K562 (cell line): ENCODE results near the gene SORCS1. TPM values are rescaled to one million over a fixed set of nuclear protein-coding genes. Genes with fewer than 3 reads are reported as not detected.

Experiments used
- ATAC-seq: fragments of 200-7000 bp; cut with Tn5 transposase; 3 replicates; pipeline ENCODE4 v1.9.1; 2020; ENCODE audit warnings: moderate library complexity
- BruUV-seq: library from RNA; stranded (reverse); fragments of 400-500 nt; replicated peaks from 2 replicates; lab custom pipeline; 2021; lab: Mats Ljungman, UMichigan
- CTCF ChIA-PET: fragments of 300-600 bp; formaldehyde crosslinking; extraction: SDS; loops from one replicate; lab custom pipeline; 2021; ENCODE audit warnings: low intra/inter-chr PET ratio; lab: Yijun Ruan, JAX
- POLR2A ChIA-PET: fragments of 300-600, 350-650 bp; sonication (Branson Sonifier 250); formaldehyde crosslinking; extraction: SDS; loops from one replicate; lab custom pipeline; 2021; ENCODE audit warnings: antibody characterized with exemption, inconsistent platforms; lab: Yijun Ruan, JAX
- DNase-seq, 4 experiments: peaks; one replicate each; pipeline versions ENCODE4 v3.0.0 to v3.0.0-alpha.2; 2011 to 2018; ENCODE audit warnings: low spot score in 3 of 4, mixed read lengths in 3 of 4; ENCODE audit errors: extremely low read depth in 1 of 4
- FAIRE-seq: peaks from 2 replicates; lab custom pipeline; 2011; peaks lifted over from hg19 to GRCh38; lab: Jason Lieb, UNC
- H2AFZ ChIP-seq: 2 replicates; pipeline ENCODE4 v1.6.0; 2011; ENCODE audit warnings: low read depth, low read length, control low read depth, inconsistent platforms
- H3K27ac ChIP-seq: fragments of 200-600 bp; 3 replicates; pipeline ENCODE4 v1.8.0; 2011; ENCODE audit warnings: low read depth, mild to moderate bottlenecking, control low read depth, inconsistent platforms, low read length, moderate library complexity, mixed read lengths; ENCODE audit errors: extremely low read depth
- H3K27me3 ChIP-seq, 2 experiments: fragments of 300-600 bp in 1 of 2; 2 replicates in 1 of 2; 3 replicates in 1 of 2; pipeline versions ENCODE4 v1.6.0 to v1.8.0; 2011; ENCODE audit warnings: inconsistent platforms in 2 of 2, low read length in 2 of 2, mild to moderate bottlenecking in 1 of 2, mixed read lengths in 1 of 2, moderate library complexity in 1 of 2; ENCODE audit not compliant: control insufficient read depth in 2 of 2, insufficient read depth in 2 of 2
- H3K36me3 ChIP-seq: fragments of 300-600 bp; 3 replicates; pipeline ENCODE4 v1.8.0; 2011; ENCODE audit warnings: mild to moderate bottlenecking, low read length, inconsistent platforms; ENCODE audit not compliant: control insufficient read depth, insufficient read depth
- H3K4me1 ChIP-seq, 2 experiments: fragments of 200-600 bp in 1 of 2; replicated peaks in 1 of 2; 2 replicates in 1 of 2; 3 replicates in 1 of 2; pipeline versions ENCODE4 v1.5.1 to v1.8.0; 2011; ENCODE audit warnings: inconsistent platforms in 2 of 2, low read length in 2 of 2, mild to moderate bottlenecking in 1 of 2, mixed read lengths in 1 of 2, moderate library complexity in 1 of 2; ENCODE audit not compliant: control insufficient read depth in 2 of 2, insufficient read depth in 2 of 2
- H3K4me2 ChIP-seq: 2 replicates; pipeline ENCODE4 v1.6.1; 2011; ENCODE audit warnings: low read length, control low read depth, inconsistent platforms, mixed read lengths; ENCODE audit not compliant: insufficient read depth
- H3K4me3 ChIP-seq: fragments of 200-600 bp; sonication (generic), shearing (Covaris generic); 2 replicates; pipeline ENCODE4 v1.5.1; 2016; ENCODE audit warnings: control low read depth, inconsistent platforms
- H3K79me2 ChIP-seq: fragments of 200-600 bp; 3 replicates; pipeline ENCODE4 v1.8.0; 2011; ENCODE audit warnings: low read length, inconsistent platforms; ENCODE audit not compliant: control insufficient read depth, insufficient read depth
- H3K9ac ChIP-seq, 2 experiments: 2 replicates each; pipeline versions ENCODE4 v1.6.0 to v1.6.1; 2011; ENCODE audit warnings: low read depth in 2 of 2, low read length in 2 of 2, control low read depth in 1 of 2, inconsistent platforms in 1 of 2, mild to moderate bottlenecking in 1 of 2, mixed read lengths in 1 of 2; ENCODE audit not compliant: insufficient read depth in 1 of 2
- H3K9me1 ChIP-seq: one replicate; pipeline ENCODE4 v1.6.0; 2011; ENCODE audit warnings: inconsistent platforms, mild to moderate bottlenecking, low read length, moderate library complexity; ENCODE audit not compliant: control insufficient read depth, insufficient read depth
- H3K9me3 ChIP-seq: replicated peaks from 2 replicates; pipeline ENCODE4 v1.5.1; 2011; ENCODE audit warnings: low read depth, low read length, inconsistent platforms; ENCODE audit not compliant: control insufficient read depth, insufficient read depth
- H4K20me1 ChIP-seq: replicated peaks from 2 replicates; pipeline ENCODE4 v1.6.1; 2011; ENCODE audit warnings: low read length, inconsistent platforms, mixed read lengths; ENCODE audit not compliant: control insufficient read depth, insufficient read depth
- CBX5 ChIP-seq: IDR thresholded peaks from 2 replicates; pipeline ENCODE4 v1.6.1; 2014; ENCODE audit warnings: low read depth, borderline replicate concordance
- DDX20 ChIP-seq: fragments of 450-650 bp; IDR thresholded peaks from 2 replicates; pipeline ENCODE4 v1.6.1; 2016; ENCODE audit warnings: missing genetic modification characterization, low read depth, mild to moderate bottlenecking, missing compliant biosample characterization, moderate library complexity
- ELF4 ChIP-seq: fragments of 450-650 bp; formaldehyde crosslinking; IDR thresholded peaks from 2 replicates; pipeline ENCODE4 v1.4.0; 2022; ENCODE audit warnings: missing genetic modification characterization
- HLTF ChIP-seq: fragments of 450-650 bp; IDR thresholded peaks from 2 replicates; pipeline ENCODE4 v1.6.1; 2016
- PHF21A ChIP-seq: fragments of 450-650 bp; IDR thresholded peaks from 2 replicates; pipeline ENCODE4 v1.6.1; 2017; ENCODE audit warnings: low read depth, borderline replicate concordance
- PYGO2 ChIP-seq: fragments of 450-650 bp; IDR thresholded peaks from 2 replicates; pipeline ENCODE4 v1.6.1; 2016; ENCODE audit warnings: mild to moderate bottlenecking, missing genetic modification characterization, moderate library complexity, missing compliant biosample characterization
- SMAD1 ChIP-seq: fragments of 150-350 bp; IDR thresholded peaks from 2 replicates; pipeline ENCODE4 v1.6.1; 2014; ENCODE audit warnings: low read length, low read depth; ENCODE audit not compliant: partially characterized antibody
- SMARCA4 ChIP-seq: fragments of 450-650 bp; IDR thresholded peaks from 2 replicates; pipeline ENCODE4 v1.6.1; 2016
- ZKSCAN1 ChIP-seq: fragments of 150-350 bp; IDR thresholded peaks from 2 replicates; pipeline ENCODE4 v1.6.1; 2016; ENCODE audit warnings: low read depth, low read length
- WGBS: fragments of 100-300 bp; shearing (Covaris generic); methylation state at CpG from one replicate; pipeline ENCODE4 v1.1.6; 2016; ENCODE audit warnings: low coverage, mixed read lengths; ENCODE audit not compliant: insufficient coverage; ENCODE audit errors: missing lambda C conversion rate; 5-methylcytosine and 5-hydroxymethylcytosine counted together
- in situ Hi-C: fragments of 300-500 bp; cut with MboI; formaldehyde crosslinking; loops from 4 replicates; pipeline ENCODE4 v1.15.0; 2018; ENCODE audit warnings: inconsistent platforms, mixed read lengths
- intact Hi-C: fragments of 100-400 bp; cut with micrococcal nuclease; formaldehyde crosslinking; loops from 2 replicates; pipeline ENCODE4 v1.14.2; 2022
- polyA plus RNA-seq, 8 experiments: library from polyadenylated mRNA; depleted of rRNA in 4 of 8; stranded (reverse) in 5 of 8; unstranded in 3 of 8; fragments of >200 nt; fragmentation: Nextera tagmentation in 2 of 8; fragmentation: Illumina TruSeq in 1 of 8; extraction: Ambion mirVana in 2 of 8; extraction: Trizol in 1 of 8; gene quantifications; 2 replicates each; pipeline versions ENCODE4 v1.2.1 to v1.2.3, GENCODE V29; 2011 to 2014; ENCODE audit warnings: inconsistent platforms in 1 of 8, missing spikeins in 1 of 8
- total RNA-seq, 7 experiments: library from RNA; depleted of rRNA in 6 of 7; stranded (reverse); fragments of >200 nt in 6 of 7; fragmentation: Illumina TruSeq in 2 of 7; extraction: Trizol in 2 of 7; gene quantifications; 2 replicates each; pipeline versions ENCODE4 v1.2.1 to v1.2.3, GENCODE V29; 2011 to 2021; ENCODE audit warnings: low replicate concordance in 1 of 7
- TF ChIP-seq, protein P1 (sequence below), 3 experiments: IDR thresholded peaks in 2 of 3; conservative IDR thresholded peaks in 1 of 3; 2 replicates each; pipeline ENCODE4 v1.5.1; 2011 to 2012; ENCODE audit warnings: low read length in 3 of 3, mild to moderate bottlenecking in 3 of 3, control low read depth in 2 of 3, improper control_type of control experiment in 1 of 3, inconsistent platforms in 1 of 3, low read depth in 1 of 3, mixed read lengths in 1 of 3, moderate library complexity in 1 of 3; ENCODE audit not compliant: insufficient read depth in 2 of 3

Gene SORCS1
- total and polyA plus RNA-seq, 9 of the 15 experiments (the other 6 are each of a cell fraction or from before 2014, with no cell fraction given), result 1.5 to 3.9 (median 2.7) TPM

DNA sequence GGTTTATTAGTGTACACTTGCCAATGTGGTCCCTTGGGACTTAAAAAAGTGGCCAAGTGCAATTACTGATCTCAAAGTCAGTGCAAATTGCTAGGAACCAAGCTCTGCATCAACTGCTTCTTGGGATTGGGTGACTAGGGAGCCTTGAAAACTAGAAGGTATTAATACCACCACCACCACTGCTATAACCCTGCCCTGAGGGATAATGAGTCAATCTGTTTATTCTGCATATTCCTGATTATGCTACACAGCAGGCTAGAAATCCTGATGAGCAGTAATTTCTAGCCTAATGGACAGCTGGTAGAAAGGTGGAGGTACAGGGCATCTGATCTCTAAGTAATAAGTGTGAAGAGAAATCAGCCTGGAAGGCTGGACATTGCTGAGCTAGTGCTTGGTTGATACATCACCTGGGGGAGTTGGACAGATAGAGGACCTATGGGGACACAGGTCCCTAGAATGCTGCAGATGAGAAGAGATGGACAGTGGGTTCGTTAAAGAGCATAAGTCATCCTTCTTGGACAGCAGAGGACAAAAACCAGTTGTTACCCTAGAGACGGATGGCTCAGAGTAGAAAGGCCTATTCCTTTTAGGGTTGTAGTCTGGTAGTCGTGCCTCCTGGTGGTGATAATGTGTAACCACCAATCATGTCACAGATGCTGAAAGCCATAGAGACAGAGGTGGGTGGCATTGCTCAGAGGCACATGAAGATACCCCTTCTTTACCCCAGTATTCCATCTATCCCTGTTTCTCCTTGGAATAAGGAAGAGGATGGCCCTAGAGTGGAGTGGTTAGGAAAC is 554.8 kb downstream of the SORCS1 start:
- Histone ChIP-seq H3K36me3 (no peaks in the 10 kb centered on the region), H3K4me1 (no peaks in the 10 kb centered on the region), H3K4me2 (no peak overlapping the region), H3K9ac (no peak overlapping the region), H3K4me3 (no peak overlapping the region), H4K20me1 (no peaks in the 10 kb centered on the region), H3K9me1 (no peaks in the 10 kb centered on the region), H3K79me2 (no peaks in the 10 kb centered on the region), H3K27ac (no peak overlapping the region), H3K9me3 (no peaks in the 10 kb centered on the region), H2AFZ (no peak overlapping the region), H3K27me3 (no peaks in the 10 kb centered on the region)
- DNase-seq (peak; percentile 1 to 13 (median 6)), ATAC-seq (no peak), FAIRE-seq (no peak)
- in situ Hi-C loops (no loop called here), intact Hi-C loops (no loop called here)
- ChIA-PET CTCF (no interaction called here), POLR2A (no interaction called here)
- TF ChIP-seq, protein P1, sequence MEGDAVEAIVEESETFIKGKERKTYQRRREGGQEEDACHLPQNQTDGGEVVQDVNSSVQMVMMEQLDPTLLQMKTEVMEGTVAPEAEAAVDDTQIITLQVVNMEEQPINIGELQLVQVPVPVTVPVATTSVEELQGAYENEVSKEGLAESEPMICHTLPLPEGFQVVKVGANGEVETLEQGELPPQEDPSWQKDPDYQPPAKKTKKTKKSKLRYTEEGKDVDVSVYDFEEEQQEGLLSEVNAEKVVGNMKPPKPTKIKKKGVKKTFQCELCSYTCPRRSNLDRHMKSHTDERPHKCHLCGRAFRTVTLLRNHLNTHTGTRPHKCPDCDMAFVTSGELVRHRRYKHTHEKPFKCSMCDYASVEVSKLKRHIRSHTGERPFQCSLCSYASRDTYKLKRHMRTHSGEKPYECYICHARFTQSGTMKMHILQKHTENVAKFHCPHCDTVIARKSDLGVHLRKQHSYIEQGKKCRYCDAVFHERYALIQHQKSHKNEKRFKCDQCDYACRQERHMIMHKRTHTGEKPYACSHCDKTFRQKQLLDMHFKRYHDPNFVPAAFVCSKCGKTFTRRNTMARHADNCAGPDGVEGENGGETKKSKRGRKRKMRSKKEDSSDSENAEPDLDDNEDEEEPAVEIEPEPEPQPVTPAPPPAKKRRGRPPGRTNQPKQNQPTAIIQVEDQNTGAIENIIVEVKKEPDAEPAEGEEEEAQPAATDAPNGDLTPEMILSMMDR (IDR thresholded peaks at IDR 0.05 in 2 of 3, conservative IDR thresholded peaks at IDR 0.05 in 1 of 3; ENCODE audit: insufficient read depth in 2 of 3, low read depth in 1 of 3, low read length in 3 of 3), result 0 out of 6 replicates have a peak, but pooled peaks of 1 of the 3 experiments have one; percentile 7
- no peak for TF ChIP-seq HLTF
- BruUV-seq, result no TSS peak
- 0% methylated on average over 1 of the region's 3 CpGs for WGBS

DNA sequence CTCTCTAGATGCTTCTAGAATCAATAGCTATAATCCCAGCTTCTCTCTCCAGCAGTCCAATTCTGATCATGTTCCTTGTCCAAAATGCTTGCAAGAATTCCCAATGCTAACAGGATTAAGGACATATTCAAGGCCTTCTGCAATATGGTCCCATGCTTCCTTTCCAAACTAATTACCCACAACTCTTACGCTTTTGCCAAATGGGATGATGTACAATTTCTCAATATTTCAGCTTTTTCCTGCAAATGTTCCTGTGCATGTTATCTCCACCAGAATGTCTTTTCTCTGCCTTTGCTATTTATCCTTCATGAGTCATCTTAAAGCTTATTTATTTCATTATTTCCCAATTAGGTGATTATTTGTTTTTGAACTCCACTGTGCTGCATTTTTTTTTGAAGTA is 556.4 kb downstream of the SORCS1 start:
- H3K9me3 ChIP-seq, result no peaks in the 10 kb centered on the region
- DNase-seq (no peak), ATAC-seq (no peak), FAIRE-seq (no peak)
- no peak overlapping the region for H2AFZ ChIP-seq
- WGBS, result 5% methylated on average over 1 of the region's 1 CpG
- no TSS peak for BruUV-seq
- no peaks in the 10 kb centered on the region for H3K27me3 ChIP-seq
- no peaks in the 10 kb centered on the region for H4K20me1 ChIP-seq
- H3K4me1 ChIP-seq, result no peaks in the 10 kb centered on the region
- in situ Hi-C loops (no loop called here), intact Hi-C loops (no loop called here)
- H3K27ac ChIP-seq, result no peak overlapping the region
- no peaks in the 10 kb centered on the region for H3K9me1 ChIP-seq
- H3K36me3 ChIP-seq, result no peaks in the 10 kb centered on the region
- no peak overlapping the region for H3K4me2 ChIP-seq
- H3K79me2 ChIP-seq, result no peaks in the 10 kb centered on the region
- no peak overlapping the region for H3K4me3 ChIP-seq
- no peak overlapping the region for H3K9ac ChIP-seq
- CTCF ChIA-PET, result no interaction called here
- POLR2A ChIA-PET, result no interaction called here
- TF ChIP-seq ZKSCAN1 (no peak), PYGO2 (tag) (no peak), SMARCA4 (no peak), SMAD1 (no peak), DDX20 (no peak), PHF21A (no peak), ELF4 (CRISPR knock-in tag) (no peak), CBX5 (no peak)
